Measurements from ENCODE around the gene CFAP69.
"Not testable (repeated sequence)": the region's sequence is repeated elsewhere in the genome, so short reads cannot be mapped to it uniquely, and the experiment has no call there.

CFAP69 gene

DNA sequence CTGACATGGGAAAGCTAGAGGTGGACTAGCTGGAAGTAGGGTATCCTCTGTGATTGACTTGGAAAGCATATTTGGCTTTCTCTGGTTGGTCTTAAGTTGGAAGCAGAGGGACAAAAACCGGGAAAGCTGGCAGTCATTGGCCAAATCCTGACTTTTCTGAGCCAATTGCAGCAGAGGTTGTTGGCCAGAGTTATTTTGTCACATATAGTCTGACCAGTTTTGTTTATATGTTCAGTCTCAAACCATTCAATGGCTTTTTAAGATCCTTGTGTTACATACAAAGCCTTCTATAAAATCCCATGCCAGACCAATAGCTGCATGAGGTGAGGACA, 6.3 kb downstream of the CFAP69 start:
- H3K27ac ChIP-seq (ENCODE audit: low read length), result no peak overlapping the region
- TF ChIP-seq EZH2 (IDR thresholded peaks at IDR 0.05; ENCODE audit: borderline replicate concordance, low read depth, low read length, severe bottlenecking), result no peak
- TF ChIP-seq, protein P1, sequence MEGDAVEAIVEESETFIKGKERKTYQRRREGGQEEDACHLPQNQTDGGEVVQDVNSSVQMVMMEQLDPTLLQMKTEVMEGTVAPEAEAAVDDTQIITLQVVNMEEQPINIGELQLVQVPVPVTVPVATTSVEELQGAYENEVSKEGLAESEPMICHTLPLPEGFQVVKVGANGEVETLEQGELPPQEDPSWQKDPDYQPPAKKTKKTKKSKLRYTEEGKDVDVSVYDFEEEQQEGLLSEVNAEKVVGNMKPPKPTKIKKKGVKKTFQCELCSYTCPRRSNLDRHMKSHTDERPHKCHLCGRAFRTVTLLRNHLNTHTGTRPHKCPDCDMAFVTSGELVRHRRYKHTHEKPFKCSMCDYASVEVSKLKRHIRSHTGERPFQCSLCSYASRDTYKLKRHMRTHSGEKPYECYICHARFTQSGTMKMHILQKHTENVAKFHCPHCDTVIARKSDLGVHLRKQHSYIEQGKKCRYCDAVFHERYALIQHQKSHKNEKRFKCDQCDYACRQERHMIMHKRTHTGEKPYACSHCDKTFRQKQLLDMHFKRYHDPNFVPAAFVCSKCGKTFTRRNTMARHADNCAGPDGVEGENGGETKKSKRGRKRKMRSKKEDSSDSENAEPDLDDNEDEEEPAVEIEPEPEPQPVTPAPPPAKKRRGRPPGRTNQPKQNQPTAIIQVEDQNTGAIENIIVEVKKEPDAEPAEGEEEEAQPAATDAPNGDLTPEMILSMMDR (IDR thresholded peaks at IDR 0.05; ENCODE audit: borderline replicate concordance, extremely low read depth, low read length, poor library complexity, severe bottlenecking), result no peak

DNA sequence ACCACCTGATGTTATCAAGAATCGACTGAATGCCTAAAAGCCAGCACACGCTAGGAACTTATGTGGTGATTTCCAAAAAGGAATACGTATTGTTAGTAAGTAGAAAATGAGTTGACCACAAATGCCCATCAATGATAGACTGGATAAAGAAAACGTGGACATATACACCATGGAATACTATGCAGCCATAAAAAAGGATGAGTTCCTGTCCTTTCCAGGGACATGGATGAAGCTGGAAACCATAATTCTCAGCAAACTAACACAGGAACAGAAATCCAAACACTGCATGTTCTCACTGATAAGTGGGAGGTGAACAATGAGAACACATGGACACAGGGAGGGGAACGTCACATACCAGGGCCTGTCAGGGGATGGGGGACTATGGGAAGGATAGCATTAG, 11.0 kb downstream of the CFAP69 start:
- not testable (repeated sequence) for ATAC-seq (ENCODE audit: insufficient read depth, low read depth); H2AFZ ChIP-seq (ENCODE audit: low read depth, low read length); H3K27me3 ChIP-seq (ENCODE audit: insufficient read depth, low read length, poor library complexity)

More for the DNA sequence above, 6.3 kb downstream of the CFAP69 start:
- Histone ChIP-seq H3K9ac (ENCODE audit: low read depth, low read length) (no peak overlapping the region), H3K36me3 (ENCODE audit: insufficient read depth, low read length) (no peaks in the 10 kb centered on the region), H3K79me2 (ENCODE audit: insufficient read depth, low read length) (no peaks in the 10 kb centered on the region), H2AFZ (ENCODE audit: low read depth, low read length) (no peak overlapping the region), H3K27me3 (ENCODE audit: insufficient read depth, low read length, poor library complexity) (no peaks in the 10 kb centered on the region), H3K9me3 (ENCODE audit: insufficient read depth, low read length, severe bottlenecking) (no peaks in the 10 kb centered on the region), H3K4me1 (ENCODE audit: insufficient read depth, low read length) (no peaks in the 10 kb centered on the region), H4K20me1 (ENCODE audit: insufficient read depth, low read length) (no peaks in the 10 kb centered on the region), H3K4me2 (ENCODE audit: insufficient read depth, low read length) (no peak overlapping the region), H3K4me3 (ENCODE audit: low read depth in 1 of 2, low read length in 2 of 2) (no peak overlapping the region)
- no peak for DNase-seq
- no peak for ATAC-seq (ENCODE audit: insufficient read depth, low read depth)

DNA sequence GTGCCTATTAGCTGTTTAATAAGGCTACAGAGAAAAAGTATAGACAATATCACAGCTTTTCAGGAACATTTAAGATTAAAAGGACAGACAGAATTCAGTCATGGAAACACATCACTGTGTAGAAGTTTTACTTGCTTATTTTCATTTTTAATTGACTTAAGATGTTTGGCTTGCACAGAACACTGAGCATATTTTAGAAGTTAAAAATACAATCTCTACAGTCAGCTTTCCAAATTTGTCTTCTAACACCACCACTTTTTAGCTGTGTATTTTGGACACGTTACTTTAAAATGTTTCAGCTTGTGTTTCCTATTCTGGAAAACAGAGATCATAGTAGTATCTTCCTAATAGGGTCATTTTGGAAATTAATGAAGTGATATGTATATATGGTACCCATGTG, 11.8 kb downstream of the CFAP69 start:
- Histone ChIP-seq H3K4me3 (ENCODE audit: low read depth in 1 of 2, low read length in 2 of 2) (no peak overlapping the region), H3K4me1 (ENCODE audit: insufficient read depth, low read length) (no peaks in the 10 kb centered on the region), H2AFZ (ENCODE audit: low read depth, low read length) (no peak overlapping the region), H3K9ac (ENCODE audit: low read depth, low read length) (no peak overlapping the region), H3K36me3 (ENCODE audit: insufficient read depth, low read length) (no peaks in the 10 kb centered on the region), H3K4me2 (ENCODE audit: insufficient read depth, low read length) (no peak overlapping the region), H3K9me3 (ENCODE audit: insufficient read depth, low read length, severe bottlenecking) (no peaks in the 10 kb centered on the region), H4K20me1 (ENCODE audit: insufficient read depth, low read length) (no peaks in the 10 kb centered on the region), H3K27ac (ENCODE audit: low read length) (no peak overlapping the region), H3K27me3 (ENCODE audit: insufficient read depth, low read length, poor library complexity) (no peaks in the 10 kb centered on the region), H3K79me2 (ENCODE audit: insufficient read depth, low read length) (no peaks in the 10 kb centered on the region)
- no peak for DNase-seq
- TF ChIP-seq EZH2 (IDR thresholded peaks at IDR 0.05; ENCODE audit: borderline replicate concordance, low read depth, low read length, severe bottlenecking), result no peak
- ATAC-seq (ENCODE audit: insufficient read depth, low read depth), result no peak

More for the DNA sequence above, 11.0 kb downstream of the CFAP69 start:
- H4K20me1 ChIP-seq (ENCODE audit: insufficient read depth, low read length); H3K9ac ChIP-seq (ENCODE audit: low read depth, low read length); H3K4me1 ChIP-seq (ENCODE audit: insufficient read depth, low read length); H3K4me2 ChIP-seq (ENCODE audit: insufficient read depth, low read length); H3K9me3 ChIP-seq (ENCODE audit: insufficient read depth, low read length, severe bottlenecking); DNase-seq; H3K4me3 ChIP-seq (ENCODE audit: low read depth in 1 of 2, low read length in 2 of 2); H3K79me2 ChIP-seq (ENCODE audit: insufficient read depth, low read length); H3K27ac ChIP-seq (ENCODE audit: low read length); H3K36me3 ChIP-seq (ENCODE audit: insufficient read depth, low read length): not testable (repeated sequence)

DNA sequence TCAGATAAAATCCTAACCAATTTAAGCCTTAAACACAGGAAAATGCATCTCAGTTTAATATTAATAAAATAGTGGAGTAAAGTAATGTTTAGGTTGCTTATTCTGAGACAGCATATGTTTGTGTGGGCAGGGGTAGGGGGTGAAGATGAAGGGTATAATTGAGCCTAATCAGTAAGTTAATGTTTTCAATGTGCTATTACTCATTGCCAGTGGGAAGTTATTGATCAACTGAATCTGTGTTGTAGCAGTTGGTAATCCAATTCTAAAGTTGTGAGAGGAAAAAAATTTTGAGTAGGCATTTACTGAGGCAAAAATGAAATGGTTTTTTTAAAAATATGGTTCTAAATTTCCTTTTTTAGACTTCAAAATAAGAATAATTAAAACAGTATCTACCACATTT, 16.5 kb downstream of the CFAP69 start:
- no peaks in the 10 kb centered on the region for H3K36me3 ChIP-seq (ENCODE audit: insufficient read depth, low read length)
- no peak overlapping the region for H2AFZ ChIP-seq (ENCODE audit: low read depth, low read length)
- H3K79me2 ChIP-seq (ENCODE audit: insufficient read depth, low read length), result no peaks in the 10 kb centered on the region
- H3K4me2 ChIP-seq (ENCODE audit: insufficient read depth, low read length), result no peak overlapping the region
- H3K9ac ChIP-seq (ENCODE audit: low read depth, low read length), result no peak overlapping the region
- no peaks in the 10 kb centered on the region for H4K20me1 ChIP-seq (ENCODE audit: insufficient read depth, low read length)
- no peaks in the 10 kb centered on the region for H3K4me1 ChIP-seq (ENCODE audit: insufficient read depth, low read length)
- H3K27me3 ChIP-seq (ENCODE audit: insufficient read depth, low read length, poor library complexity), result no peaks in the 10 kb centered on the region
- no peak overlapping the region for H3K27ac ChIP-seq (ENCODE audit: low read length)
- no peak for ATAC-seq (ENCODE audit: insufficient read depth, low read depth)
- TF ChIP-seq EZH2 (IDR thresholded peaks at IDR 0.05; ENCODE audit: borderline replicate concordance, low read depth, low read length, severe bottlenecking), result no peak
- TF ChIP-seq, protein P1 (IDR thresholded peaks at IDR 0.05; ENCODE audit: borderline replicate concordance, extremely low read depth, low read length, poor library complexity, severe bottlenecking), result no peak
- H3K4me3 ChIP-seq (ENCODE audit: low read depth in 1 of 2, low read length in 2 of 2), result no peak overlapping the region
- no peak for DNase-seq
- H3K9me3 ChIP-seq (ENCODE audit: insufficient read depth, low read length, severe bottlenecking), result no peaks in the 10 kb centered on the region
